HepG2 (cell line): ENCODE measurements around the gene SUSD2. TPM values are rescaled to one million over a fixed set of nuclear protein-coding genes. Genes with fewer than 3 reads are reported as not detected.

Experiments
- ATAC-seq: fragments of 200-7000 bp; cut with Tn5 transposase; 3 replicates; pipeline ENCODE4 v1.9.1; 2020; ENCODE audit warnings: mild to moderate bottlenecking, moderate library complexity
- BruUV-seq: library from RNA; stranded (reverse); fragments of 400-500 nt; replicated peaks from 2 replicates; lab custom pipeline; 2021; lab: Mats Ljungman, UMichigan
- CTCF ChIA-PET: fragments of 300-600 bp; formaldehyde crosslinking; extraction: SDS; loops from one replicate; lab custom pipeline; 2021; ENCODE audit warnings: low total read pairs, inconsistent platforms, low intra/inter-chr PET ratio; lab: Yijun Ruan, JAX
- POLR2A ChIA-PET: fragments of 350-600 bp; sonication (Branson Sonifier 250); formaldehyde crosslinking; loops from one replicate; lab custom pipeline; 2020; ENCODE audit warnings: antibody characterized with exemption, inconsistent platforms; lab: Yijun Ruan, JAX
- DNase-seq: peaks from one replicate; pipeline ENCODE4 v3.0.0-alpha.2; 2015; ENCODE audit warnings: low spot score
- FAIRE-seq: peaks from 3 replicates; lab custom pipeline; 2011; peaks lifted over from hg19 to GRCh38; lab: Jason Lieb, UNC
- H2AFZ ChIP-seq: one replicate; pipeline ENCODE4 v1.6.1; 2011; ENCODE audit warnings: low read length, inconsistent platforms
- H3K27ac ChIP-seq: fragments of 300-600 bp; 3 replicates; pipeline ENCODE4 v1.8.0; 2011; ENCODE audit warnings: mixed run types, mild to moderate bottlenecking, mixed read lengths, low read length, inconsistent platforms; ENCODE audit not compliant: insufficient read depth; ENCODE audit errors: extremely low read length
- H3K27me3 ChIP-seq, 2 experiments: fragments of 200-600 bp in 1 of 2; 2 replicates in 1 of 2; 3 replicates in 1 of 2; pipeline versions ENCODE4 v1.6.0 to v1.8.0; 2011; ENCODE audit warnings: low read length in 2 of 2, mild to moderate bottlenecking in 2 of 2, moderate library complexity in 2 of 2, inconsistent platforms in 1 of 2; ENCODE audit not compliant: insufficient read depth in 2 of 2, control insufficient read depth in 1 of 2
- H3K36me3 ChIP-seq, 2 experiments: fragments of 200-600 bp in 1 of 2; replicated peaks in 1 of 2; 2 replicates in 1 of 2; 3 replicates in 1 of 2; pipeline versions ENCODE4 v1.5.1 to v1.8.0; 2011; ENCODE audit warnings: low read length in 2 of 2, inconsistent platforms in 1 of 2; ENCODE audit not compliant: insufficient read depth in 2 of 2, control insufficient read depth in 1 of 2
- H3K4me1 ChIP-seq: 2 replicates; pipeline ENCODE4 v1.5.1; 2012; ENCODE audit warnings: low read length, inconsistent platforms; ENCODE audit not compliant: insufficient read depth
- H3K4me2 ChIP-seq: 2 replicates; pipeline ENCODE4 v1.6.0; 2011; ENCODE audit warnings: low read depth, low read length, inconsistent platforms
- H3K4me3 ChIP-seq, 3 experiments: fragments of 200-600 bp in 1 of 3; sonication (generic), shearing (Covaris generic) in 1 of 3; replicated peaks in 1 of 3; 2 replicates each; pipeline ENCODE4 v1.5.1; 2011 to 2016; ENCODE audit warnings: low read length in 3 of 3, inconsistent platforms in 2 of 3, low read depth in 2 of 3, mild to moderate bottlenecking in 2 of 3, control low read depth in 1 of 3, mixed read lengths in 1 of 3; ENCODE audit not compliant: insufficient read depth in 1 of 3
- H3K79me2 ChIP-seq: one replicate; pipeline ENCODE4 v1.6.1; 2011; ENCODE audit warnings: low read length, inconsistent platforms; ENCODE audit not compliant: insufficient read depth
- H3K9ac ChIP-seq: 2 replicates; pipeline ENCODE4 v1.6.0; 2011; ENCODE audit warnings: mild to moderate bottlenecking, low read depth, low read length, inconsistent platforms; ENCODE audit not compliant: insufficient read depth
- H3K9me3 ChIP-seq: 2 replicates; pipeline ENCODE4 v1.5.1; 2012; ENCODE audit warnings: mild to moderate bottlenecking, low read length
- H4K20me1 ChIP-seq: 2 replicates; pipeline ENCODE4 v1.6.0; 2011; ENCODE audit warnings: inconsistent platforms, mild to moderate bottlenecking, low read length, moderate library complexity; ENCODE audit not compliant: insufficient read depth
- AGO2 ChIP-seq: fragments of 200-400 bp; formaldehyde crosslinking; optimal IDR thresholded peaks from 2 replicates; pipeline ENCODE3; 2017; ENCODE audit warnings: mild to moderate bottlenecking, low read depth, low read length, moderate library complexity
- ASH2L ChIP-seq: fragments of 300-600, 200-600 bp; sonication (generic); IDR thresholded peaks from 2 replicates; pipeline ENCODE4 v1.7.0; 2017; ENCODE audit warnings: low read depth, mild to moderate bottlenecking, moderate library complexity, mixed read lengths, low read length; ENCODE audit not compliant: insufficient read length
- ATF7 ChIP-seq, 2 experiments: fragments of 450-650 bp in 1 of 2; sonication (generic) in 1 of 2; formaldehyde crosslinking in 1 of 2; IDR thresholded peaks; 2 replicates each; pipeline versions ENCODE4 v1.4.0 to v1.6.1; 2016 to 2020; ENCODE audit warnings: antibody characterized with exemption in 1 of 2, mild to moderate bottlenecking in 1 of 2, missing genetic modification reagents in 1 of 2
- KMT2B ChIP-seq: IDR thresholded peaks from 2 replicates; pipeline ENCODE4 v1.6.1; 2016; ENCODE audit warnings: missing genetic modification reagents, missing compliant biosample characterization
- MED8 ChIP-seq: sonication (generic); formaldehyde crosslinking; IDR thresholded peaks from 2 replicates; pipeline ENCODE4 v1.8.1; 2023; ENCODE audit warnings: mild to moderate bottlenecking, missing genetic modification reagents; ENCODE audit not compliant: insufficient replicate concordance
- PLSCR1 ChIP-seq: sonication (generic); formaldehyde crosslinking; IDR thresholded peaks from 2 replicates; pipeline ENCODE4 v1.5.0; 2020; ENCODE audit warnings: missing genetic modification reagents, mild to moderate bottlenecking, borderline replicate concordance
- PRPF4 ChIP-seq: fragments of 200-400 bp; formaldehyde crosslinking; IDR thresholded peaks from 2 replicates; pipeline ENCODE4 v1.6.1; 2016; ENCODE audit warnings: low read length, low read depth; ENCODE audit not compliant: poor library complexity, severe bottlenecking
- TCF12 ChIP-seq, 2 experiments: fragments of 450-650 bp in 1 of 2; sonication (generic) in 1 of 2; formaldehyde crosslinking in 1 of 2; IDR thresholded peaks; 2 replicates each; pipeline versions ENCODE4 v1.6.1 to v1.8.0; 2017 to 2022; ENCODE audit warnings: antibody characterized with exemption in 1 of 2, mild to moderate bottlenecking in 1 of 2, missing genetic modification reagents in 1 of 2, moderate library complexity in 1 of 2
- TOE1 ChIP-seq: sonication (generic); formaldehyde crosslinking; IDR thresholded peaks from 2 replicates; pipeline ENCODE4 v1.4.0; 2020; ENCODE audit warnings: mild to moderate bottlenecking, missing genetic modification reagents
- ZNF33B ChIP-seq: sonication (generic); formaldehyde crosslinking; IDR thresholded peaks from 2 replicates; pipeline ENCODE4 v1.5.1; 2020; ENCODE audit warnings: mild to moderate bottlenecking, missing genetic modification reagents
- ZNF775 ChIP-seq: sonication (generic); formaldehyde crosslinking; IDR thresholded peaks from 2 replicates; pipeline ENCODE4 v1.4.0; 2020; ENCODE audit warnings: missing genetic modification reagents, mild to moderate bottlenecking, moderate library complexity, borderline replicate concordance
- WGBS: methylation state at CpG from one replicate; pipeline ENCODE4 v1.1.6; 2017; ENCODE audit warnings: low lambda C conversion rate; 5-methylcytosine and 5-hydroxymethylcytosine counted together
- in situ Hi-C: cut with HindIII; loops from 2 replicates; pipeline ENCODE4 v1.10.0; 2017; ENCODE audit warnings: low pct_unique_long_range_greater_than_20kb; ENCODE audit not compliant: extremely low pct_ligation_motif_present
- intact Hi-C: fragments of 100-400 bp; cut with micrococcal nuclease; formaldehyde crosslinking; loops from one replicate; pipeline ENCODE4 v1.10.0; 2022; ENCODE audit not compliant: unreplicated experiment
- polyA plus RNA-seq, 8 experiments: library from polyadenylated mRNA; depleted of rRNA in 3 of 8; stranded (reverse) in 7 of 8; unstranded in 1 of 8; fragments of >200 nt; fragmentation: Illumina TruSeq in 4 of 8; extraction: Trizol in 4 of 8; gene quantifications; 2 replicates each; pipeline versions ENCODE4 v1.2.1 to v1.2.3, GENCODE V29; 2011 to 2016; ENCODE audit warnings: low read depth in 4 of 8, missing spikeins in 1 of 8, mixed read lengths in 1 of 8; ENCODE audit not compliant: insufficient read depth in 1 of 8
- total RNA-seq, 5 experiments: library from RNA; depleted of rRNA; stranded (reverse); fragments of >200 nt; fragmentation: Illumina TruSeq; extraction: Trizol; gene quantifications; 2 replicates each; pipeline ENCODE4 v1.2.3, GENCODE V29; 2016; ENCODE audit warnings: low read depth in 1 of 5
- TF ChIP-seq, protein P1 (sequence below): sonication (generic); formaldehyde crosslinking; IDR thresholded peaks from 2 replicates; pipeline ENCODE4 v1.8.1; 2022; ENCODE audit warnings: mild to moderate bottlenecking, missing genetic modification reagents
- TF ChIP-seq, protein P2 (sequence below): IDR thresholded peaks from 2 replicates; pipeline ENCODE4 v1.6.1; 2016; ENCODE audit warnings: missing compliant biosample characterization, missing genetic modification reagents, borderline replicate concordance

SUSD2 gene
- total and polyA plus RNA-seq, 2 of the 13 experiments (the other 11 are each of a cell fraction or from before 2014, with no cell fraction given): 2.1 to 11.0 TPM

DNA sequence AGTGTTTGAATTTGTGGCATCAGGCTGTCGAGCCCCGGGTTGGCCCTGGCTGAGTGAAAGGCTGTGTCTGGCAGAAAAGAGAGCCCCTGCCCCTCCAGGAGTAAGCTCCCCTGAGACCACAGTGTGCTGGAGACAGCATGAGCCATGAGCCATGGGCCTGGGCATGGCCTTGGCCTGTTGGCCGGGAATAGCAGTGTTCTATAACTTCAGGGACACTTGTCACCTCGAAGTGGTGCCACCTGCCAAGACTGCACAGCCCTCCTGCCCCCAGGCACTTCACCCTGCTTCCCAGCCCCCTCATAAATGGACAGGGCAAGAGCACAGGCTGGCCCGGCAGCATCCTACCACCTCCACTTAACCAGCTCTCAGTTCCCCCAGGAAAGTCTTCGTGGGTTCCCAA is 20.7 kb upstream of the SUSD2 start:
- Histone ChIP-seq H3K9ac (no peak overlapping the region), H3K27me3 (no peaks in the 10 kb centered on the region), H4K20me1 (no peaks in the 10 kb centered on the region), H3K4me2 (no peak overlapping the region), H3K79me2 (no peaks in the 10 kb centered on the region), H2AFZ (no peak overlapping the region), H3K27ac (no peak overlapping the region), H3K4me1 (peaks cover 13% of the 10 kb centered on the region), H3K9me3 (no peaks in the 10 kb centered on the region), H3K4me3 (no peak overlapping the region), H3K36me3 (peaks cover 27 to 71% of the 10 kb centered on the region in 2 experiments; a peak in 4 of 5 replicates)
- DNase-seq (no peak), ATAC-seq (no peak), FAIRE-seq (no peak)
- in situ Hi-C loops: no loop called here
- POLR2A ChIA-PET: no interaction called here
- TF ChIP-seq, protein P1, sequence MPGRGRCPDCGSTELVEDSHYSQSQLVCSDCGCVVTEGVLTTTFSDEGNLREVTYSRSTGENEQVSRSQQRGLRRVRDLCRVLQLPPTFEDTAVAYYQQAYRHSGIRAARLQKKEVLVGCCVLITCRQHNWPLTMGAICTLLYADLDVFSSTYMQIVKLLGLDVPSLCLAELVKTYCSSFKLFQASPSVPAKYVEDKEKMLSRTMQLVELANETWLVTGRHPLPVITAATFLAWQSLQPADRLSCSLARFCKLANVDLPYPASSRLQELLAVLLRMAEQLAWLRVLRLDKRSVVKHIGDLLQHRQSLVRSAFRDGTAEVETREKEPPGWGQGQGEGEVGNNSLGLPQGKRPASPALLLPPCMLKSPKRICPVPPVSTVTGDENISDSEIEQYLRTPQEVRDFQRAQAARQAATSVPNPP (CRISPR knock-in tag): no peak
- TF ChIP-seq ASH2L: no peak
- no peak for TF ChIP-seq KMT2B (CRISPR knock-in tag)
- TF ChIP-seq, protein P2, sequence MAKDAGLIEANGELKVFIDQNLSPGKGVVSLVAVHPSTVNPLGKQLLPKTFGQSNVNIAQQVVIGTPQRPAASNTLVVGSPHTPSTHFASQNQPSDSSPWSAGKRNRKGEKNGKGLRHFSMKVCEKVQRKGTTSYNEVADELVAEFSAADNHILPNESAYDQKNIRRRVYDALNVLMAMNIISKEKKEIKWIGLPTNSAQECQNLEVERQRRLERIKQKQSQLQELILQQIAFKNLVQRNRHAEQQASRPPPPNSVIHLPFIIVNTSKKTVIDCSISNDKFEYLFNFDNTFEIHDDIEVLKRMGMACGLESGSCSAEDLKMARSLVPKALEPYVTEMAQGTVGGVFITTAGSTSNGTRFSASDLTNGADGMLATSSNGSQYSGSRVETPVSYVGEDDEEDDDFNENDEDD: no peak
- no peak for TF ChIP-seq PRPF4
- no peak for TF ChIP-seq TOE1 (CRISPR knock-in tag)
- no peak for TF ChIP-seq PLSCR1
- TF ChIP-seq ZNF33B (CRISPR knock-in tag): no peak
- TF ChIP-seq ATF7 (IDR thresholded peaks at IDR 0.05): no peak
- TF ChIP-seq ATF7 (CRISPR knock-in tag; IDR thresholded peaks at IDR 0.05): no peak
- TF ChIP-seq AGO2: no peak
- no peak for TF ChIP-seq TCF12 (IDR thresholded peaks at IDR 0.05)
- TF ChIP-seq TCF12 (CRISPR knock-in tag; IDR thresholded peaks at IDR 0.05): no peak
- no peak for TF ChIP-seq ZNF775
- no peak for TF ChIP-seq MED8 (CRISPR knock-in tag)
- WGBS: 86% methylated on average over 2 of the region's 6 CpGs
- no TSS peak for BruUV-seq
- intact Hi-C loops: no loop called here
- CTCF ChIA-PET: no interaction called here
